HG02798 (cell line): Measurements from ENCODE around the gene SLC49A3.
"Not testable (repeated sequence)": the region's sequence is repeated elsewhere in the genome, so short reads cannot be mapped to it uniquely, and the experiment has no call there.

Experiments used
- ATAC-seq: cut with Tn5 transposase; IDR thresholded peaks from one replicate; pipeline ENCODE4 v1.9.1; 2021; ENCODE audit warnings: mild to moderate bottlenecking; ENCODE audit not compliant: unreplicated experiment, poor library complexity

Gene SLC49A3

GRCh38 chr4:669806-670559 lies 19.0 kb downstream of the SLC49A3 start:
- not testable (repeated sequence) for ATAC-seq

- not testable (repeated sequence) for ATAC-seq
These were observed 20.7 kb downstream of the SLC49A3 start for GRCh38 chr4:668219-668618.

GRCh38 chr4:667545-667925 lies 21.4 kb downstream of the SLC49A3 start:
- ATAC-seq = no peak

- no peak for ATAC-seq
These were observed 22.0 kb downstream of the SLC49A3 start for GRCh38 chr4:666822-667544.

- no peak for ATAC-seq
These were observed 22.5 kb downstream of the SLC49A3 start for GRCh38 chr4:666436-666810.

- ATAC-seq = no peak
These were observed 23.1 kb downstream of the SLC49A3 start for GRCh38 chr4:665751-666435.

GRCh38 chr4:665381-665750 lies 23.6 kb downstream of the SLC49A3 start:
- ATAC-seq = no peak

GRCh38 chr4:664713-665231 lies 24.2 kb downstream of the SLC49A3 start:
- no peak for ATAC-seq

GRCh38 chr4:663438-664428 lies 25.2 kb downstream of the SLC49A3 start:
- peak; percentile 61 for ATAC-seq

- no peak for ATAC-seq
These were observed 25.9 kb downstream of the SLC49A3 start for GRCh38 chr4:663046-663437.

GRCh38 chr4:661881-662761 lies 26.8 kb downstream of the SLC49A3 start:
- ATAC-seq = no peak

GRCh38 chr4:661231-661630 lies 27.7 kb downstream of the SLC49A3 start:
- no peak for ATAC-seq

GRCh38 chr4:660401-660800 lies 28.6 kb downstream of the SLC49A3 start:
- no peak for ATAC-seq

GRCh38 chr4:659851-660250 lies 29.1 kb downstream of the SLC49A3 start:
- no peak for ATAC-seq

GRCh38 chr4:658681-659667 lies 30.0 kb downstream of the SLC49A3 start:
- ATAC-seq = no peak

- ATAC-seq = no peak
These were observed 30.9 kb downstream of the SLC49A3 start for GRCh38 chr4:657834-658667.

- no peak for ATAC-seq
These were observed 31.6 kb downstream of the SLC49A3 start for GRCh38 chr4:657338-657833.
